HG02678 (cell line): ENCODE measurements around the gene THRB.

Experiments used
- ATAC-seq: cut with Tn5 transposase; IDR thresholded peaks from one replicate; pipeline ENCODE4 v1.9.1; 2021; ENCODE audit warnings: mild to moderate bottlenecking, moderate library complexity; ENCODE audit not compliant: unreplicated experiment

The THRB gene

GRCh38 chr3:24513463-24513862 lies 18.8 kb upstream of the THRB start:
- no peak for ATAC-seq

GRCh38 chr3:24512564-24513197 lies 18.0 kb upstream of the THRB start:
- ATAC-seq = no peak

GRCh38 chr3:24510030-24510648 lies 15.5 kb upstream of the THRB start:
- no peak for ATAC-seq

GRCh38 chr3:24508423-24508839 lies 13.8 kb upstream of the THRB start:
- no peak for ATAC-seq

GRCh38 chr3:24507776-24508422 lies 13.2 kb upstream of the THRB start:
- ATAC-seq = no peak

GRCh38 chr3:24506966-24507775 lies 12.5 kb upstream of the THRB start:
- no peak for ATAC-seq

- ATAC-seq = no peak
These were observed 11.3 kb upstream of the THRB start for GRCh38 chr3:24505691-24506550.

GRCh38 chr3:24504772-24505171 lies 10.1 kb upstream of the THRB start:
- ATAC-seq = no peak

GRCh38 chr3:24503616-24504113 lies 9.0 kb upstream of the THRB start:
- ATAC-seq = peak; percentile 85

GRCh38 chr3:24502690-24503089 lies 8.0 kb upstream of the THRB start:
- no peak for ATAC-seq

GRCh38 chr3:24500806-24501205 lies 6.2 kb upstream of the THRB start:
- ATAC-seq = no peak

- ATAC-seq = no peak
These were observed 5.3 kb upstream of the THRB start for GRCh38 chr3:24499991-24500390.

- no peak for ATAC-seq
These were observed 4.1 kb upstream of the THRB start for GRCh38 chr3:24498796-24499195.

- no peak for ATAC-seq
These were observed 3.7 kb upstream of the THRB start for GRCh38 chr3:24498391-24498790.

GRCh38 chr3:24497942-24498341 lies 3.3 kb upstream of the THRB start:
- no peak for ATAC-seq

- ATAC-seq = no peak
These were observed 2.2 kb upstream of the THRB start for GRCh38 chr3:24496529-24497482.

- no peak for ATAC-seq
These were observed 810 bp upstream of the THRB start for GRCh38 chr3:24495326-24495994.

GRCh38 chr3:24493746-24494617 lies 668 bp downstream of the THRB start:
- no peak for ATAC-seq
